ENCODE results near the gene SOX5. TPM values are rescaled to one million over a fixed set of nuclear protein-coding genes. Genes with fewer than 3 reads are reported as not detected.

SOX5 gene
- total and polyA plus RNA-seq, 2 of the 8 experiments (the other 6 are each of a cell fraction or from before 2014, with no cell fraction given), result 2.2 to 2.6 TPM

DNA sequence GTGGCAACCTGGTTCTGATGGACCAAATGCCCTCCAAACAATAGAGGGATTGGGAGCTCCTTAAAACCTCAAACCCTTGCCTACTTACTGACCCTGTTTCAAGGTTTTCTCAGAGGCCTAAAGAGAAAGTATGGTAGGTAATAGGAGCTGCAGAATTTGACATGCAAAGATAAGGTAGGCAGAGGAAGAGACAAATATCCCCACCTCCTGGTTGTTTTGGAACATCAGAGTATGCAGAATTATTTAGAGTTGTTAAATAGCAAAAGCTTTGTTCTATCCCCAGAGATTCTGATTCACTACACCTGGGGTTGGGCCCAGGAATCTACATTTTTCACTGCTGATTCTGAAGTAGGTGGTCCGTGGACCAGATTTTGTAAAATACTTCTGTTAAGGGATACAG, 421.2 kb downstream of the SOX5 start:
- no peaks in the 10 kb centered on the region for H3K27me3 ChIP-seq (replicated peaks in 1 of 4; ENCODE audit: control insufficient read depth in 3 of 4, extremely low read depth in 1 of 4, insufficient read depth in 3 of 4, low read length in 3 of 4)
- no peak overlapping the region for H4K5ac ChIP-seq (ENCODE audit: insufficient read length, low read depth, low read length)
- no peaks in the 10 kb centered on the region for H3K79me2 ChIP-seq (ENCODE audit: control insufficient read depth in 1 of 2, insufficient read depth in 2 of 2, low read length in 2 of 2)
- H2AK5ac ChIP-seq (ENCODE audit: low read depth, low read length), result no peak overlapping the region
- H3K23me2 ChIP-seq (ENCODE audit: low read depth, low read length), result no peaks in the 10 kb centered on the region
- H3K18ac ChIP-seq (ENCODE audit: extremely low read depth, low read length), result no peak overlapping the region
- H4K8ac ChIP-seq (ENCODE audit: extremely low read depth, insufficient read depth, low read length), result no peak overlapping the region
- POLR2A ChIA-PET (ENCODE audit: partially characterized antibody), result no interaction called here
- H3K4me3 ChIP-seq (ENCODE audit: extremely low read depth in 1 of 4, insufficient read depth in 2 of 4, low read depth in 3 of 4, low read length in 4 of 4), result no peak overlapping the region
- H2BK12ac ChIP-seq (ENCODE audit: low read depth, low read length), result no peak overlapping the region
- no peak overlapping the region for H3K4ac ChIP-seq (replicated peaks; ENCODE audit: insufficient read length, low read depth, low read length)
- no peak overlapping the region for H2BK20ac ChIP-seq (ENCODE audit: low read length)
- H4K20me1 ChIP-seq (replicated peaks in 1 of 2; ENCODE audit: control insufficient read depth in 1 of 2, insufficient read depth in 2 of 2, low read length in 2 of 2), result no peaks in the 10 kb centered on the region
- no peak overlapping the region for H2BK120ac ChIP-seq (replicated peaks; ENCODE audit: low read depth, low read length)
- CTCF ChIA-PET (ENCODE audit: partially characterized antibody), result interaction anchor here (0.6 to 0.8 kb wide), 2 partner anchors 104 to 1102 kb away, joined by 3 to 4 read pairs; no protein-coding TSS in a partner anchor
- 93% methylated on average over 1 of the region's 1 CpG; no CpG with 5 or more reads in 1 of the 2 experiments for WGBS, 2 experiments (ENCODE audit: extremely low coverage in 1 of 2, insufficient coverage in 1 of 2, insufficient read length in 1 of 2, insufficient replicate concordance in 2 of 2, low coverage in 1 of 2, low lambda C conversion rate in 2 of 2, missing lambda C conversion rate in 1 of 2)
- no peak overlapping the region for H3K56ac ChIP-seq (replicated peaks; ENCODE audit: insufficient read length, low read depth, low read length)
- TF ChIP-seq RAD21 (IDR thresholded peaks at IDR 0.05 in 1 of 2, conservative IDR thresholded peaks at IDR 0.05 in 1 of 2; ENCODE audit: low read depth in 2 of 2, low read length in 2 of 2) (peak; percentile 23; a peak in 3 of 4 replicates), HDAC6 (IDR thresholded peaks at IDR 0.05; ENCODE audit: low read depth, low read length) (no peak), SAP30 (IDR thresholded peaks at IDR 0.05; ENCODE audit: insufficient read depth, insufficient replicate concordance, low read length) (no peak)
- no peaks in the 10 kb centered on the region; a peak in 1 of 7 replicates for H3K4me1 ChIP-seq (replicated peaks in 1 of 4; ENCODE audit: control insufficient read depth in 3 of 4, insufficient read depth in 4 of 4, low read length in 3 of 4)
- H4K91ac ChIP-seq (replicated peaks; ENCODE audit: insufficient read length, low read length), result no peak overlapping the region
- H2BK15ac ChIP-seq (ENCODE audit: low read length), result no peak overlapping the region
- no peak for FAIRE-seq
- H2AFZ ChIP-seq (ENCODE audit: low read length), result no peak overlapping the region
- H3K27ac ChIP-seq (ENCODE audit: low read depth, low read length), result no peak overlapping the region
- H3K9me3 ChIP-seq (ENCODE audit: insufficient read depth in 2 of 2, low read depth in 1 of 2, low read length in 1 of 2), result peaks cover 5 to 7% of the 10 kb centered on the region in 2 experiments; a peak in 2 of 4 replicates
- no peak overlapping the region for H3K23ac ChIP-seq (ENCODE audit: insufficient read length)
- DNase-seq (ENCODE audit: low read depth in 1 of 2, low spot score in 2 of 2), result no peak
- H3K79me1 ChIP-seq (ENCODE audit: low read depth, low read length), result no peaks in the 10 kb centered on the region
- no peak overlapping the region for H3K14ac ChIP-seq (ENCODE audit: insufficient read length)
- H3K9ac ChIP-seq (replicated peaks in 1 of 4; ENCODE audit: extremely low read depth in 1 of 4, low read depth in 3 of 4, low read length in 3 of 4), result no peak overlapping the region
- peaks cover 0 to 3% (median 0%) of the 10 kb centered on the region in 4 experiments; a peak in 1 of 8 replicates for H3K36me3 ChIP-seq (ENCODE audit: control insufficient read depth in 2 of 4, insufficient read depth in 4 of 4, low read length in 3 of 4)
- H2BK5ac ChIP-seq (ENCODE audit: low read depth, low read length), result no peak overlapping the region
- H3K4me2 ChIP-seq (ENCODE audit: insufficient read depth in 1 of 2, low read depth in 2 of 2, low read length in 2 of 2), result no peak overlapping the region
